Esophagus squamous epithelium (tissue), 5 donors: Measurements from ENCODE around the gene HOXB4. TPM values are rescaled to one million over a fixed set of nuclear protein-coding genes. Genes with fewer than 3 reads are reported as not detected.

Experiments
- DNase-seq: peaks from one replicate; lab custom pipeline; 2025; lab: John Stamatoyannopoulos, UW
- H3K27ac ChIP-seq, 4 donors: fragments of 200-600 bp; sonication (generic); one replicate each; pipeline ENCODE4 v1.5.1; 2016 to 2019; ENCODE audit warnings: mild to moderate bottlenecking in 1 of 4
- H3K27me3 ChIP-seq, 4 donors: fragments of 200-600 bp; sonication (generic); 1 replicate in 3 of 4; 2 replicates in 1 of 4; pipeline versions ENCODE4 v1.5.1 to v1.6.0; 2017 to 2021; ENCODE audit warnings: antibody characterized with exemption in 1 of 4
- H3K36me3 ChIP-seq, 3 donors: fragments of 200-600 bp; sonication (generic); one replicate each; pipeline ENCODE4 v1.5.1; 2016 to 2019
- H3K4me1 ChIP-seq, 3 donors: fragments of 200-600 bp; sonication (generic); one replicate each; pipeline ENCODE4 v1.5.1; 2017 to 2019
- H3K4me3 ChIP-seq, 4 donors: fragments of 200-600 bp; sonication (generic); 1 replicate in 3 of 4; 2 replicates in 1 of 4; pipeline ENCODE4 v1.5.1; 2016 to 2019; ENCODE audit warnings: mild to moderate bottlenecking in 2 of 4, moderate library complexity in 1 of 4
- H3K9me3 ChIP-seq, 3 donors: fragments of 200-600 bp; sonication (generic); one replicate each; pipeline ENCODE4 v1.5.1; 2016 to 2019
- POLR2A ChIP-seq, 4 donors: fragments of 450-650 bp; IDR thresholded peaks; one replicate each; pipeline ENCODE4 v1.6.1; 2017; ENCODE audit warnings: antibody characterized with exemption in 4 of 4, mild to moderate bottlenecking in 4 of 4, moderate library complexity in 3 of 4
- WGBS, 2 donors: methylation state at CpG; one replicate each; pipeline ENCODE4 v1.1.5; 2018; 5-methylcytosine and 5-hydroxymethylcytosine counted together
- intact Hi-C: fragments of 100-400 bp; cut with DNase I; formaldehyde crosslinking; loops from one replicate; pipeline ENCODE4 v1.15.0; 2022
- total RNA-seq, 4 donors: library from RNA; depleted of rRNA; stranded (reverse); fragments of >200 nt; gene quantifications; one replicate each; pipeline ENCODE4 v1.1.0, GENCODE V29; 2016
- TF ChIP-seq, protein P1 (sequence below), 6 experiments: fragments of 450-650 bp in 4 of 6; fragments of 200-600 bp in 2 of 6; sonication (generic) in 2 of 6; IDR thresholded peaks; one replicate each; pipeline ENCODE4 v1.5.1; 2016 to 2019; ENCODE audit warnings: antibody characterized with exemption in 6 of 6, mild to moderate bottlenecking in 4 of 6, moderate library complexity in 4 of 6
- donor health status: DM: yes; HTN: yes; CAD: no.

HOXB4 gene
- total RNA-seq, 4 donors from 2014 or later: 0.27 to 2.9 (median 1.8) TPM

DNA sequence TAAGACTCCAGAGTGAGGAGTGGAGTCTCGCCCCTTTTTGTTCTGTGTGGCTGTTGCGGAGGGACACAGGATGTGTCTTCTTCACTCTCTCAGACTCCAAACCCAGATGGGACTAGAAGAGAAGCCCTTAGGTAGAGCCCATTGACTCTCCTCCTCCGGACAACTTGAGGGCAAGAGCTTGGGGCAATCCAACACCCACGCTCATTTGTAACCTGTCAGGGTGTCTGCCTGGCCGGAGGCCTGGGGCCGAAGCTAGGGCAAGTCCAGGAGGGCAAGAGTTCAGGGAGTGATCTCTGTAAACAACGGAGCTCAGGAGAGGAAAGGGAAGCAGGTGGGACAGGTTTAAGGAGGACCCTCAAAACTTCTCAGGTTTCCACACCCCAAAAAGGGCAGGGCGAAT is 45.9 kb downstream of the HOXB4 start:
- no peak for DNase-seq
- 71 to 86% methylated on average over 7 to 8 of the region's 8 CpGs for WGBS, 2 donors
- peaks cover 0 to 28% (median under 1%) of the 10 kb centered on the region in 4 donors for H3K27me3 ChIP-seq

DNA sequence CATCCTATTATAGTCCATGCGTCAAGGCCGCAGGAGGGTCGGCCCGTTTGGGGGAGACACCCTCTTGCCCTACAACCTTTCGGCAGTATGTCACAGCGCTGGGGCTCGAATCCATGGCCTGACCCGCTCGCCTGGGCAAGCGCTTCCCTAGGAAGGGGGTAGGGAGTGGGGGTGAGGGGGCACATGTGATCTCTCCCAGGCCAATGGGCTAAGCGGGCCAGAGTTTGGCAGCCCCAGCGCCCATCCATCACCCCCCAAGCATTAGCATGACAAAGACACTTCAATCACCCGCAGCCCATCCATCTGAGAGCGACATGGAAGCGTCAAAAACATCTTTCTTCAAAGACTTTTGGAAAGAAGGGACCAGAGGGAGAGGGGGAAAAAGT is 47.3 kb downstream of the HOXB4 start, which contains the start of gene HOXB1:
Gene HOXB1, minus strand, starts transcription at position 125 of the 386 bp plus-strand sequence. Its CDS starts 107 bp downstream, at position 18.
- H3K36me3 ChIP-seq: no peaks in the 10 kb centered on the region
- peak within 1 kb of the TSS in 1 of 4 donors; percentile 17 for H3K4me3 ChIP-seq
- TF ChIP-seq POLR2A (IDR thresholded peaks at IDR 0.05): no peak
- TF ChIP-seq, protein P1, sequence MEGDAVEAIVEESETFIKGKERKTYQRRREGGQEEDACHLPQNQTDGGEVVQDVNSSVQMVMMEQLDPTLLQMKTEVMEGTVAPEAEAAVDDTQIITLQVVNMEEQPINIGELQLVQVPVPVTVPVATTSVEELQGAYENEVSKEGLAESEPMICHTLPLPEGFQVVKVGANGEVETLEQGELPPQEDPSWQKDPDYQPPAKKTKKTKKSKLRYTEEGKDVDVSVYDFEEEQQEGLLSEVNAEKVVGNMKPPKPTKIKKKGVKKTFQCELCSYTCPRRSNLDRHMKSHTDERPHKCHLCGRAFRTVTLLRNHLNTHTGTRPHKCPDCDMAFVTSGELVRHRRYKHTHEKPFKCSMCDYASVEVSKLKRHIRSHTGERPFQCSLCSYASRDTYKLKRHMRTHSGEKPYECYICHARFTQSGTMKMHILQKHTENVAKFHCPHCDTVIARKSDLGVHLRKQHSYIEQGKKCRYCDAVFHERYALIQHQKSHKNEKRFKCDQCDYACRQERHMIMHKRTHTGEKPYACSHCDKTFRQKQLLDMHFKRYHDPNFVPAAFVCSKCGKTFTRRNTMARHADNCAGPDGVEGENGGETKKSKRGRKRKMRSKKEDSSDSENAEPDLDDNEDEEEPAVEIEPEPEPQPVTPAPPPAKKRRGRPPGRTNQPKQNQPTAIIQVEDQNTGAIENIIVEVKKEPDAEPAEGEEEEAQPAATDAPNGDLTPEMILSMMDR (IDR thresholded peaks at IDR 0.05): no peak
- H3K4me1 ChIP-seq: peaks cover 7 to 35% (median 9%) of the 10 kb centered on the region in 3 donors
- H3K9me3 ChIP-seq: no peaks in the 10 kb centered on the region
- intact Hi-C loops: no loop called here
- 80 to 91% methylated on average over 5 of the region's 15 CpGs for WGBS, 2 donors
- peaks cover 0 to 42% (median 2%) of the 10 kb centered on the region in 4 donors for H3K27me3 ChIP-seq
- no peak for DNase-seq
- peak within 1 kb of the TSS; percentile 60 to 83 (median 77) for H3K27ac ChIP-seq

More for the DNA sequence above, 45.9 kb downstream of the HOXB4 start:
- Histone ChIP-seq H3K9me3 (no peaks in the 10 kb centered on the region), H3K4me3 (no peak overlapping the region), H3K36me3 (no peaks in the 10 kb centered on the region), H3K27ac (no peak overlapping the region), H3K4me1 (peaks cover 3 to 25% (median 9%) of the 10 kb centered on the region in 3 donors)
- TF ChIP-seq POLR2A (IDR thresholded peaks at IDR 0.05): no peak
- TF ChIP-seq, protein P1 (IDR thresholded peaks at IDR 0.05): no peak
- intact Hi-C loops: no loop called here

DNA sequence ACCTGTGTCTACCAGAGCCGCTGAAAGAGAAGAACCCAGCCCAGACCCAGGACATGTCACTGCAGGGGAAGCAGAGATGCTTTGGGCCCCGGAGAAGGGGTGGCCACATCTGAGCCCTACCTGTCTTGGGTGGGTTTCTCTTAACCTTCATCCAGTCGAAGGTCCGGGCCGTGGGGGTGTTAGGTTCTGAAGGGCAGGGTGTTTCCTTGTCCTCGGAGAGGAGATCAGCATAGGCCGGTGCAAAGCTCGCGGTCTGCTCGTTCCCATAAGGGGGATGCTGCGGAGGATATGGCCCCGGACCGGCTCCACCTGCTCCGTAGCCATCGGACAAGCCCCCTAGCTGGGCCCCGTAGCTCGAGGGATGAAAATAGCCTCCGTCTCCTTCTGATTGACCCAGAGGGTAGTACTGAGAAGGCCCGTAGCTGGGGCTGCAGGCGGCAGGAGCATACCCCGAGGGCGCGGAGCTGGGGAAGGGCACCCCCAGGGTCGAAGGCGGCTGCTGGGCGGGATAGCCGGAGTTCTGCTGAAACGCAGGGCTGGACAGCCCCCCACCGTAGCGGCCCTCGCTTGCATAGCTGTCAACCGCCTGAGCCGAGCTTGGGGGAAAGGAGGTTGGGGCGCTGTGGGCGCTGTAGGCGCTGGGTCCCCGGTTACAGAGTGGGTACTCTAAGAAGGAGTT is 47.8 kb downstream of the HOXB4 start:
- peak overlapping the region in 3 of 4 donors; percentile 60 to 83 (median 82) for H3K27ac ChIP-seq
- intact Hi-C loops: no loop called here
- 77 to 89% methylated on average over 5 to 7 of the region's 37 CpGs for WGBS, 2 donors
- no peak for DNase-seq
- no peak overlapping the region for H3K4me3 ChIP-seq
- H3K4me1 ChIP-seq: peaks cover 7 to 35% (median 9%) of the 10 kb centered on the region in 3 donors
- TF ChIP-seq, protein P1 (IDR thresholded peaks at IDR 0.05): no peak
- peaks cover 0 to 48% (median 2%) of the 10 kb centered on the region in 4 donors for H3K27me3 ChIP-seq
- no peaks in the 10 kb centered on the region for H3K9me3 ChIP-seq
- H3K36me3 ChIP-seq: no peaks in the 10 kb centered on the region

DNA sequence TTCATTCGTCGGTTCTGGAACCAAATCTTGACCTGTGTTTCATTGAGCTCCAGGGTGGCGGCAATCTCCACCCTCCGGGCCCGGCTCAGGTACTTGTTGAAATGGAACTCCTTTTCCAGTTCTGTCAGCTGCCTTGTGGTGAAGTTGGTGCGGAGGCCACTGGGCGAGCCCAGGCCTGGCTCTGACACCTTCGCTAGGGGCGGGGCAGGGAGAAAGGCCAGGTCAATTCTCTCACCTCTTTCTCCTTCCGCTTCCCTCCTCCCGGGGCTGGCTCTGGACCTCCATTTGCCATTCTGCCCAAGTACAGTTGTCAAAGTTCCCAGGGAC is 48.5 kb downstream of the HOXB4 start:
- no peak for DNase-seq
- intact Hi-C loops: no loop called here
- Histone ChIP-seq H3K36me3 (no peaks in the 10 kb centered on the region), H3K27ac (peak overlapping the region; percentile 60 to 83 (median 77)), H3K9me3 (no peaks in the 10 kb centered on the region), H3K27me3 (peaks cover 0 to 55% (median 2%) of the 10 kb centered on the region in 4 donors), H3K4me3 (peak overlapping the region in 1 of 4 donors; percentile 17), H3K4me1 (peaks cover 7 to 35% (median 9%) of the 10 kb centered on the region in 3 donors)
- 27 to 40% methylated on average over 2 to 5 of the region's 11 CpGs for WGBS, 2 donors
- no peak for TF ChIP-seq POLR2A (IDR thresholded peaks at IDR 0.05)
- TF ChIP-seq, protein P1 (IDR thresholded peaks at IDR 0.05): no peak

DNA sequence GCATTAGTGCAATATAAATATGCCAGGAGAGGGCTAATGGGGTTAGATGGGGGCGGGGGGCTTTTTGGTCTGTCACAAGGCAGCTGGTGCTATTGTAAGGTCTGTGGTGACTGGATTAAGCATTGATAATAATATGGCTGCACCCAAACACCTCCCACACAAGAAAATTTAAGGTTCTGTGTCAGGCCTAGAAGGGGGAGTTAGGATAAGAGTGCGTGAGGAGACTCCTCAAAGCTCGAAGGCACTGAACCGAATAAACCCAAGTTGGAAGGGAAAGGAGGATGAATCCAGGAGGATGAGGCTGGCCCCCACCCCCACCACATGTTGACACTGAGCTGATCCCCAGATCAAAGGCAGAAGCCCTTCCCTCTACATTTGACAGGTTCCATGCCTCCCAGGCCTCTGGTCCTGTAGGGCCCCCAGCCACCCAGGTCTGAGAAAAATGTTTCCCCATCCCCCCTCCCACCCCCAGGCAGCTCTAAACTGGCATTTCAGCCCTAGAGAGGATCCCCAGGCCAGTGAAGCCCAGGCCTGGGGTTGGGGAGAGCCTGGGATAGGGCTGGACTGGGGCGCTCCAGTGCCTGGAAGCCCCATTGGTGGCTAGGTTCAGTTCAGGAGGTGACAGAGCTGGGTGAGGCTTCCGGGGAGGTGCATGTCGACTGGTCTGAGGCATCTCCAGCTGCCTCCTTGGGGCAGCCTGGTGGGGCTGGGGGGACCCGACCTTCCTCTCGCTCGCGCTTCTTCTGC is 49.0 kb downstream of the HOXB4 start:
- DNase-seq: no peak
- no peaks in the 10 kb centered on the region for H3K36me3 ChIP-seq
- intact Hi-C loops: no loop called here
- peaks cover 7 to 35% (median 9%) of the 10 kb centered on the region in 3 donors for H3K4me1 ChIP-seq
- 81 to 85% methylated on average over 4 to 8 of the region's 11 CpGs for WGBS, 2 donors
- no peaks in the 10 kb centered on the region for H3K9me3 ChIP-seq
- H3K4me3 ChIP-seq: peak overlapping the region in 1 of 4 donors; percentile 17
- H3K27ac ChIP-seq: peak overlapping the region; percentile 60 to 83 (median 77)
- H3K27me3 ChIP-seq: peaks cover 0 to 60% (median 2%) of the 10 kb centered on the region in 4 donors
- TF ChIP-seq, protein P1 (IDR thresholded peaks at IDR 0.05): no peak
- no peak for TF ChIP-seq POLR2A (IDR thresholded peaks at IDR 0.05)
